GM10248 (cell line): ENCODE data around the gene DUXB.

Source experiments
- CTCF ChIA-PET: fragments of 300-600 bp; sonication (Branson Sonifier 250); formaldehyde crosslinking; extraction: SDS; loops from one replicate; lab custom pipeline; 2021; ENCODE audit warnings: antibody characterized with exemption; lab: Yijun Ruan, JAX
- POLR2A ChIA-PET: fragments of 350-650 bp; sonication (Branson Sonifier 250); formaldehyde crosslinking; extraction: SDS; loops from one replicate; lab custom pipeline; 2020; ENCODE audit warnings: antibody characterized with exemption; lab: Yijun Ruan, JAX
- DNase-seq: peaks from one replicate; pipeline ENCODE4 v3.0.0; 2012; ENCODE audit errors: extremely low spot score
- CTCF ChIP-seq: IDR thresholded peaks from 2 replicates; pipeline ENCODE4 v1.5.1; 2012; ENCODE audit warnings: mild to moderate bottlenecking, low read depth; ENCODE audit errors: extremely low read depth, missing control alignments, control extremely low read depth

Gene DUXB

DNA sequence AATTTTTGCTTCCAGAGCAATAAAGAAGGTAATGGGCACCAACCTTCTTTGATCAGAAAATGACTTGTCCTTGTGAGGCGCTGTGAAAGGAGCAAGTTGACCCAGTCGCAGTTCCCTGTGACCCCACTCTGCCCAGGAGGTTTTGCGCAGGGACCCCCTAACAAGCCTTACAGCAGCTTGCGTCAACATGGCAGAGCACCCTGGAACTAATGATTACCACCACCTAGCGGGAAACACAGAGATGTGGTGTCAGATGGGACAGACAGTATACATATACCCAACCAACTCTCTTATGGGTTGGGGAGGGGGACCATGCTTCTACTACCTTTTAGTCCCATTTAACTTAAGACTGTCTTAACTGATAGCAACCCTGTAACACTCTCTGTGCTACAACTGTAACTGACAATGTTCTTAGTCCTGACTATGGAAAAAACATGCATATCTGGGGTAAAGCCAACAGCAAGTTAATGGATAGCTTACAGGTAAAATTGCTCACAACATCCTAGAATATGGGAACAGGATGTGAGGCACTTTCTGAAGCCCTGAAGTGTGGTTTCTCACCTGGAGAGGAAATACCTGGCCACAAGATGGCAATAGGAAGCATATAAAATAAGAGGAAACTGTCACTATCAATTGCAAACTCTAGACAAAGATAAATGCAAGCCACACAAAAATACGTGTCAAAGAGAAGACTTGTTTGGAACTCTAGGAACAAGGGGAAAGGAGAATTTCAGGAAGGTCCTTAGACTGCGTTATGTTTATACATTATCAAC, 56.8 kb downstream of the DUXB start:
- no peak for TF ChIP-seq CTCF
- DNase-seq, result no peak
- CTCF ChIA-PET, result interaction anchor here (0.9 to 2.1 kb wide), 4 partner anchors 11 to 128 kb away, joined by 3 to 6 read pairs (median 3); no protein-coding TSS in a partner anchor
- POLR2A ChIA-PET, result no interaction called here
